ENCODE measurements around the gene NKD2. TPM values are rescaled to one million over a fixed set of nuclear protein-coding genes. Genes with fewer than 3 reads are reported as not detected.
"Not testable (repeated sequence)": the region's sequence is repeated elsewhere in the genome, so short reads cannot be mapped to it uniquely, and the experiment has no call there.

NKD2 gene
- total RNA-seq, 2 experiments from 2014 or later: 3.6 to 3.7 TPM

DNA sequence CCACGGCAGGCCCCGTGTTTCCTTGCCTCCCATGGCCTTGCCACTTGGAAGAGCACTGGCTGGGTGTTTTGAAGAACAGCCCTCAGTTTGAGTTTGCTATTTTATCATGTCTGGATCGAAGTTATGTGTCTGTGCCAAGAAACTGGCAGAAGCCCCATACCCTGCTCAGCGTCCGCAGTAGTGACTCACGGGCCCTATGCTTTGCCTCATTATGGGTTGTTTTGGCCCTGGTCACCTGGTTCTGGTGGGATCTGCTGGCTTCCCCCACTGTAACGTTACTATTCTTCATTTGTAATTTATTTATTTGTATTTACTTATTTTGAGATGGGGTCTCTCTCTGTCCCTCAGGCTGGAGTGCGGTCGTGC is 42.3 kb upstream of the NKD2 start:
- Mint-ChIP-seq H3K4me3 (no peak overlapping the region), H3K9me3 (no peaks in the 10 kb centered on the region), H3K27ac (no peak overlapping the region), H3K4me1 (peaks cover 55% of the 10 kb centered on the region), H3K27me3 (peaks cover 46% of the 10 kb centered on the region), H3K36me3 (ENCODE audit: low read depth) (peaks cover 4% of the 10 kb centered on the region)
- ChIA-PET POLR2A (interaction anchor here (0.7 kb wide), 1 partner anchor 9 kb away, joined by 3 read pairs; no protein-coding TSS in a partner anchor), CTCF (interaction anchor here (1.2 kb wide), 1 partner anchor 174 kb away, joined by 3 read pairs; no protein-coding TSS in a partner anchor)
- DNase-seq: peak; percentile 12

DNA sequence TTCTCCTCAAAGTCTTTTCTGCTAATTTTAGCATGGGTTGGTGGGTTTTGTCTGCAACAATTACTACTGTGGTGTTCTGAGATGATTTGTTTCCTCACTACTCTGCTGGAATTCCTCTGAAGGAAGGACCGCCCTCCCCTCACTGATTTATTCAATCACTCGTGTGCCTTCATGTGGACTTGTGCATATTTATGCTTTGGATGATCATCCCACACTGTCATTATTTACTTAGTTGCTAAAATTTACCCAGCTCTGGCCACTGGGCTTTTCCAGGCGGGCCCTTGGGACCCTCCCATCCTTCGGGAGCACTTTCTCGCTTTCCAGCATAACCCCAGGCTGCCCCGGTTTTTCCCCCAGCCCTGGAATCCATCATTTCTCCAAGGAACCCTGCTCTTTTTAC is 41.7 kb upstream of the NKD2 start:
- POLR2A ChIA-PET: interaction anchor here (0.7 kb wide), 1 partner anchor 10 kb away, joined by 3 read pairs; no protein-coding TSS in a partner anchor
- H3K4me3 Mint-ChIP-seq: no peak overlapping the region
- peaks cover 55% of the 10 kb centered on the region for H3K4me1 Mint-ChIP-seq
- no peak overlapping the region for H3K27ac Mint-ChIP-seq
- H3K36me3 Mint-ChIP-seq (ENCODE audit: low read depth): peaks cover 4% of the 10 kb centered on the region
- H3K27me3 Mint-ChIP-seq: peaks cover 51% of the 10 kb centered on the region
- CTCF ChIA-PET: interaction anchor here (1.2 kb wide), 1 partner anchor 173 kb away, joined by 3 read pairs; no protein-coding TSS in a partner anchor
- H3K9me3 Mint-ChIP-seq: peaks cover 2% of the 10 kb centered on the region
- DNase-seq: no peak

GRCh38 chr5:968881-969280 is 39.7 kb upstream of the NKD2 start:
- no peak overlapping the region for H3K4me3 Mint-ChIP-seq
- ChIA-PET CTCF (no interaction called here), POLR2A (no interaction called here)
- peaks cover 2% of the 10 kb centered on the region for H3K9me3 Mint-ChIP-seq
- H3K27ac Mint-ChIP-seq: no peak overlapping the region
- peaks cover 37% of the 10 kb centered on the region for H3K4me1 Mint-ChIP-seq
- DNase-seq: no peak
- peaks cover 3% of the 10 kb centered on the region for H3K36me3 Mint-ChIP-seq (ENCODE audit: low read depth)
- peaks cover 63% of the 10 kb centered on the region for H3K27me3 Mint-ChIP-seq

DNA sequence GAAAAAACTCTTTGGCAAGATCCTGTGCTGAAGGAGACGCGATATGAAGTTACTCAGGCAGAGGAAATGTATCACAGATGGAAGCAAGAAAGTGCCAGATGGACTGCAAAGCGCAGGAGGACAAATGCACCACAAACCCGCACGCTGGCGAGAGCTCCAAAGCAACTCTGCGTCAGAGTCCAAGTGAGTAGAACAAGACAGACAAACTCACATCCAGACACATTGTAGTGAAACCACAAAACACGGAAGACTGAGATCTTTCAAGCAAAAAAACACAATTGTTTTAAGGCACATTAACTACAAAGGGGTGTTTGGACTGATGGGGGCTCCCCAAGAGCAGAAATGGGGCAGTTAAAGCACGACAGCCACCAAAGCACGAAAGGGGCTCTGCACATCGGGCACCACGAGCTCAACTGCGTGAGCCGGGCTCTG is 39.2 kb upstream of the NKD2 start:
- ChIA-PET CTCF (interaction anchor here (0.7 kb wide), 1 partner anchor 46 kb away, joined by 3 read pairs; no protein-coding TSS in a partner anchor), POLR2A (no interaction called here)
- peaks cover 2% of the 10 kb centered on the region for H3K9me3 Mint-ChIP-seq
- H3K27ac Mint-ChIP-seq: no peak overlapping the region
- DNase-seq: peak; percentile 14
- no peak overlapping the region for H3K4me3 Mint-ChIP-seq
- H3K36me3 Mint-ChIP-seq (ENCODE audit: low read depth): no peaks in the 10 kb centered on the region
- peaks cover 32% of the 10 kb centered on the region for H3K4me1 Mint-ChIP-seq
- peaks cover 63% of the 10 kb centered on the region for H3K27me3 Mint-ChIP-seq

- H3K27ac Mint-ChIP-seq, POLR2A ChIA-PET: not testable (repeated sequence)
These were observed 36.0 kb upstream of the NKD2 start for GRCh38 chr5:972575-972974.

DNA sequence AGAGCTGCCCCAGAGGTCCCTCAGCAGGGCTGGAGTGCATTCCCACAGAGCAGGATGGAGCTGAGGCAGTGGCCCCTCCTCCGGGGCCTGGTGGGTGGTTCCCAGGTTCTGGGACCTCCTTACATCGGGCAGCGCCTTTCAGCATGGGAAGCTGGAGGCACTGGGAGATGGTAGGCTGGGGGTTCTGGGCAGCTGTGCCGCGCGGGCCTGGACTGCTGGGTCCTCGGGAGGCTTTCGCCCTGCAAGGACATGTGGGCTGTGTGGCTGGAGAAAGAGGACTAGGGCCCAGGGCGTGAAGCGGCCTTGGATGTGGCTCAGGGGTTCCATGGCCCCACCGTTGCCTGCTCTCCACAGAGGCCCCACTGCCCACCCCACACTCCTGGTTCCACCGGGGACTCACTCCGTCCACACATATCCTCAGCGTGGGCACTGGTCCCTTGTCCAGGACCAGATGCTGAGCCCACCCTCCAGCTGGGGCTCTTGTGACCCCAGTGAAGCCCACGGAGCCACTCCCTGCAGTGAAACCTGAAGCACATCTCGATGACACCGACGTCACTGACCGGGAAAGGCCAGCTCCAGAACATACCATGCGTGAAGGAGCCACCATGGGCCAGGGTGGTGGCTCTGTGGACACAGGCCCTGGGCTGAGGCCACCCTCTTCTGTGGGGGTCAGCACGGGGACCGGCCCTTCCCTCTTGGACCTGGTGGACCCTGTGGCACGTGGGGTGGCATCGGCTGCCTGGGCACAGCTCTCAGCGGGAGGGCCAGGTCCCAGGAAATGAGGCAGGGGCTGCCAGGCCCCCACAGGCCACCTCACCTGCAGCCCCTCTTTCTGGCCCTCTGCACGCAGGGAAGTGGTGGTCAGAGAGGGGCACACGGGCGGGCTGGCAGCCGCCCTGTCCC is 31.5 kb upstream of the NKD2 start:
- Mint-ChIP-seq H3K36me3 (ENCODE audit: low read depth) (no peaks in the 10 kb centered on the region), H3K27me3 (peaks cover 16% of the 10 kb centered on the region), H3K4me3 (no peak overlapping the region), H3K9me3 (no peaks in the 10 kb centered on the region), H3K4me1 (peaks cover 10% of the 10 kb centered on the region), H3K27ac (no peak overlapping the region)
- ChIA-PET CTCF (no interaction called here), POLR2A (no interaction called here)
- DNase-seq: no peak

More at GRCh38 chr5:972575-972974, 36.0 kb upstream of the NKD2 start:
- CTCF ChIA-PET; DNase-seq; H3K9me3 Mint-ChIP-seq; H3K4me3 Mint-ChIP-seq; H3K36me3 Mint-ChIP-seq (ENCODE audit: low read depth): not testable (repeated sequence)
- H3K27me3 Mint-ChIP-seq: peaks cover 53% of the 10 kb centered on the region
- peaks cover 14% of the 10 kb centered on the region for H3K4me1 Mint-ChIP-seq

DNA sequence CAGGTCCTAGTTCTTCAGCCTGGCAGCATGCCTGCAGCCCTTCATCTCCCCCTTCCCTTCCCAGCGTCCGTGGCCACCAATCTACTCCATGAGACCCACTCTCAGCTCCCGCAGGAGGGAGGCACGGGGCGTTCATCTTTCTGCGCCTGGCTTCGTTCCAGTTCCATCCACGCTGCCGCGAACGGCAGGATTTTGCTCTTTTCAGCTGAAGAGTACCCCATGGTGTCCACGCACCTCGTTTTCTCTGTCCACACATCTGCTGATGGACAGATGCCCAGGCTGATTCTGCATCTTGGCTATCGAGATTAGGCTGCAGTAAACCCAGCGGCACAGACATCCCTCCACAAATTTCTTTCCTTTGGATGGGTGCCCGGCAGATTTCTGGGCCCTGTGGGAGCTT is 30.5 kb upstream of the NKD2 start:
- H3K4me1 Mint-ChIP-seq: peaks cover 10% of the 10 kb centered on the region
- H3K9me3 Mint-ChIP-seq: no peaks in the 10 kb centered on the region
- H3K36me3 Mint-ChIP-seq (ENCODE audit: low read depth): no peaks in the 10 kb centered on the region
- DNase-seq: no peak
- POLR2A ChIA-PET: interaction anchor here (0.6 kb wide), 1 partner anchor 38 kb away, joined by 3 read pairs; no protein-coding TSS in a partner anchor
- H3K27me3 Mint-ChIP-seq: peaks cover 6% of the 10 kb centered on the region
- H3K4me3 Mint-ChIP-seq: no peak overlapping the region
- H3K27ac Mint-ChIP-seq: no peak overlapping the region
- CTCF ChIA-PET: no interaction called here

GRCh38 chr5:978693-979092 is 29.9 kb upstream of the NKD2 start:
- ChIA-PET POLR2A (no interaction called here), CTCF (no interaction called here)
- Mint-ChIP-seq H3K4me3 (no peak overlapping the region), H3K27ac (no peak overlapping the region), H3K4me1 (peaks cover 13% of the 10 kb centered on the region), H3K36me3 (ENCODE audit: low read depth) (no peaks in the 10 kb centered on the region), H3K9me3 (no peaks in the 10 kb centered on the region), H3K27me3 (peaks cover 8% of the 10 kb centered on the region)
- DNase-seq: no peak

DNA sequence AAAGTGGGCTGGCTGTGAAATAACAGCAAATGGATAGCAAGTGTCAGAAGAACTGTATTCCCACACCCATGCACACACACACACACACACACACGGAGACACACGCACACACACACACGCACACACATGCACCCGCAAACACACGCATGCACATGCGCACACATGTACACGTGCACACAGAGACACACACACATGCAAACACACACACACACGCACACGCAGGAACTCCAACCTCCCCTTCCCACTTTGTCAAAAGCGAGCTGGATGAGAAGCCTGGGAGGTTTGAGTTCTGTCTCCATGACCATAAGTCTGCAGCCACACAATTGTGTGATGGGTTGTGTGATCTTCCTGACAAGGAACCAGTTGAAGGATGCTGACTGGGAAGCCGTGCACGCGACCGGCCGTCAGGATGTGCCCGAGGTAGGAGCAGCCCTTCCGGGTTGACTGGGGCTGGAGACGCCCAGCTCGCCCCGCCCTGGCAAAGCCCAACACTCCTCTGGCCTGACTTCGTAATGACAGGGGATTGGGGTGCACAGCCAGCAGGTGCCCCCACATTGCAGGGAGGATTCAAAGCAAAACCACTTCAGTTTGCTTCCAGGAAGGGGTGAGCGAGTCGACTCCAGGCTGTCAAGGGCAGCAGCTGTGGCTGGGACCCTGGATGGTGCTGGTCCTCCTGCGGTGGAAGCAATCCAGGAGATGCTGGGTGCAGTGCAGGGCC is 29.3 kb upstream of the NKD2 start:
- Mint-ChIP-seq H3K4me3 (no peak overlapping the region), H3K36me3 (ENCODE audit: low read depth) (no peaks in the 10 kb centered on the region), H3K9me3 (no peaks in the 10 kb centered on the region), H3K27ac (no peak overlapping the region), H3K4me1 (peaks cover 19% of the 10 kb centered on the region), H3K27me3 (peaks cover 12% of the 10 kb centered on the region)
- ChIA-PET CTCF (no interaction called here), POLR2A (no interaction called here)
- DNase-seq: no peak

DNA sequence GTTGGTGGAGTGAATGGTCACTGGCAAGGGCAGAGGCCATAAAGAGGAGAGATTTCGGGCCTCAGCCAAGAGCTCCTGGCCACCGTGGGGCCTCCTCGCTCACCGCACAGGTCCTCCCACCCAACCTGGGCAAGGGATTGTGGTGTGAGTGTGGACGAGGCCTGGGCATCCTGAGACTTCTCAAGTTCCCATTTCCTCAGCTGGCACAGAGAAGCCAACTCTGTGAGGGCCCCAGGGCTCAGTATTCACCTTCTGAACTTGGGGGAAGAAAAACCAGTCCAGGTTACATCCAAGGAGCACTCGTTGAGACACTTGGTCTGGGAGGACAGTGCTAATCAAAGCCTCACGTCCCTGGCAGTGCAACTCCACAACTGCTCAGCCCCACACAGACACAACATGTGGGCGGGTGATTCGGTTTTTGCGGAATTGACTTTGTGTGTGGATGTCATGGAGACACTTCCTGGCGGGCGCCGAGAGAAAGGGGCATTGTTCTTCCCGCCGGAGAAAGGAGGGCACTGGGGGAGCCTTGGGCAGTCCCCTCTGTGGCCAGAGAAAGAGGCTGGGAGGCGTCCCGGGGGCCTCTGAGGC is 28.5 kb upstream of the NKD2 start:
- Mint-ChIP-seq H3K27ac (no peak overlapping the region), H3K9me3 (no peaks in the 10 kb centered on the region), H3K27me3 (peaks cover 16% of the 10 kb centered on the region), H3K36me3 (ENCODE audit: low read depth) (no peaks in the 10 kb centered on the region), H3K4me3 (no peak overlapping the region), H3K4me1 (peaks cover 20% of the 10 kb centered on the region)
- ChIA-PET CTCF (no interaction called here), POLR2A (no interaction called here)
- no peak for DNase-seq

DNA sequence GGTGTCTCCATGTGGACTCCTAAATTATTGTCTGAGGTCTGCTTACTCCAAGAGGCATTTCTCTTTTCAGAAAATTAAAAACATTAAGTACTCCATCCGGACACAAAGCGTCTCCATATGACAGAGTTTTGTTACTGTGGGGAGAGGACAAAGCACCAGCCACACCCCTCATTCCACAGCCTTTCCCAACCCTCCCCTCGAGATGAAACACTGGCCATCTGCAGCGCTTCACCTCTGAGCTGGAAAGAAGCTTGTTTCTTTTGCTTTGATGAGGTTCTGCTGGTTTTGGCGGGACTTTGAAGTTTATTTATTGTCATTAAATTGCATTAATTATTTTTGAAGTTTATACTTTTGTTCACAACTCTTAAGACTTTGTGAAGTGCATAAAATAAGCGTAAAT is 27.6 kb upstream of the NKD2 start:
- Mint-ChIP-seq H3K27ac (no peak overlapping the region), H3K36me3 (ENCODE audit: low read depth) (no peaks in the 10 kb centered on the region), H3K27me3 (peaks cover 21% of the 10 kb centered on the region), H3K4me3 (no peak overlapping the region), H3K9me3 (no peaks in the 10 kb centered on the region), H3K4me1 (peaks cover 20% of the 10 kb centered on the region)
- no peak for DNase-seq
- ChIA-PET POLR2A (no interaction called here), CTCF (no interaction called here)

DNA sequence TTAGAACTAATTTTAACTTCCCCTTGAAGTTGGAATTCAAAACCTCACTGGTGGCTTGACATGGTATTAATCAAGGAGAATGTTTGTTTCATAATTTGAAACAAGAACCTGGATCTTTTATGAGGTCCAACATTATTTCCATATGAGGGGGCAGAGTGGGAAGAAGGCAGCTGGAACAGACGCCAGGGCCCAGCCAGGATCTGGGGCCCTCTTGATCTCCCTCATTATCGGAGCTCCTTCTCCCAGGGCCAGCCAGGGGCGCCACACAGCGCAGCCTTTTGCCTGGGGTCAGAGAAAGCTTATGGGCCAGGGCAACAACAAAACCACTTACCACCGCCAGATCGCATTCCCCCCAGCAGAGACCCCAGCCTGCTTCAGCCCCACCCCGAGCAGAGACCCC is 27.1 kb upstream of the NKD2 start:
- no peak overlapping the region for H3K4me3 Mint-ChIP-seq
- ChIA-PET POLR2A (no interaction called here), CTCF (no interaction called here)
- H3K36me3 Mint-ChIP-seq (ENCODE audit: low read depth): no peaks in the 10 kb centered on the region
- peaks cover 26% of the 10 kb centered on the region for H3K27me3 Mint-ChIP-seq
- H3K27ac Mint-ChIP-seq: no peak overlapping the region
- no peaks in the 10 kb centered on the region for H3K9me3 Mint-ChIP-seq
- peaks cover 20% of the 10 kb centered on the region for H3K4me1 Mint-ChIP-seq
- DNase-seq: no peak
